ES-I3 (cell line): ENCODE measurements around the gene FSTL4.

ENCODE experiments used
- H3K36me3 ChIP-seq: 2 replicates; pipeline ENCODE4 v1.6.1; 2013; ENCODE audit warnings: mild to moderate bottlenecking, low read length, control low read depth, moderate library complexity; ENCODE audit not compliant: insufficient read depth
- H3K4me1 ChIP-seq: 2 replicates; pipeline ENCODE4 v1.6.1; 2013; ENCODE audit warnings: mild to moderate bottlenecking, control low read depth, low read length; ENCODE audit not compliant: insufficient read depth
- H3K9ac ChIP-seq: 2 replicates; pipeline ENCODE4 v1.6.1; 2013; ENCODE audit warnings: low read depth, mild to moderate bottlenecking, low read length, moderate library complexity
- H3K9me3 ChIP-seq: 2 replicates; pipeline ENCODE4 v1.6.1; 2013; ENCODE audit warnings: mild to moderate bottlenecking, low read length, moderate library complexity; ENCODE audit not compliant: control insufficient read depth, insufficient read depth

FSTL4 gene

GRCh38 chr5:133307275-133307674 is 305.1 kb downstream of the FSTL4 start:
- Histone ChIP-seq H3K9me3 (no peaks in the 10 kb centered on the region), H3K9ac (no peak overlapping the region), H3K4me1 (0 out of 2 replicates have a peak, but pooled peaks cover 3% of the 10 kb centered on the region), H3K36me3 (no peaks in the 10 kb centered on the region)

DNA sequence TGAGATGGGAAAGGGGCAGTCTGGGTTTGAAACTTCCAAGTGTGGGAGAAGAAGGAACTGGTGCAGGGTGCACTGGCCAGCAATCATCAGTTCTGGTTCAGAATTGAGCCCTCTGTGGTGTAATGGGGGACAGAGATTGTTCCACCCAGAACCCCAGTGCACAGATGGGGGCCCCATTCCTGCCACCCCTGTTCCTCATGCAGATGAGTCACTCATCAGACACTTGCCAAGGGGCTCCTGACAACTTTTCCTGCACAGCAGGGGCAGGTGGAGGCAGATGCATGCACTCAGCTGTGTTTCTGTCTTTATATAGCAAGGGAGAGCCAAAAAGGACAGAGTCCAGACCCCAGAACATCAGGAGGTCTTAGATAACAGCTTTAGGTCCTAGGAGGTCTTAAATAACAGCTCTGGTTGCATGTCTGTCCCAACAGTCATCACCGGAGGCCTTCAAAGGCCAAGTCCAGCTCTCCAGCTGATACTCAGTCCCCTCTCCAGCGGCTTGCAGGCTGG is 307.6 kb downstream of the FSTL4 start:
- Histone ChIP-seq H3K9ac (no peak overlapping the region), H3K36me3 (no peaks in the 10 kb centered on the region), H3K9me3 (no peaks in the 10 kb centered on the region), H3K4me1 (0 out of 2 replicates have a peak, but pooled peaks cover 3% of the 10 kb centered on the region)

DNA sequence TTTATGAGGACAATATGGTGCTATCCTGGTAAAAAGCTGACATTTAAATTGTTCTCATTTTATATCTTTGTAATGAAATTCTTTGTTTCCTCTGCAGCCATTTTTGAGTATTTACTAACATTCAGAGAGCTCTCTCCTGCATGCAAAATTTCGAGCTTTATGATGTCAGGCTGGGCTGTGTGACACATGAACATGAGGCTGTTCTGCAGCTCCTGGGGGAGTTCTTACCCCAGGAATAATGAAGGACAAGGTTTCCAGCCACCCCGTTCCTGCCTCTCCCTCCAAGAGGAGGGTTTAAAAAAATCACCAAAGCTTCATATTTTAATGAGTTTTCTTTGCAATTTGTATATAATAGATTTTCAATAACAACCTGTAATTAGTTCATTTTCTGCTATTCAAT is 308.2 kb downstream of the FSTL4 start:
- H3K36me3 ChIP-seq = no peaks in the 10 kb centered on the region
- H3K4me1 ChIP-seq = 0 out of 2 replicates have a peak, but pooled peaks cover 3% of the 10 kb centered on the region
- no peaks in the 10 kb centered on the region for H3K9me3 ChIP-seq
- H3K9ac ChIP-seq = no peak overlapping the region

GRCh38 chr5:133303298-133303697 is 309.0 kb downstream of the FSTL4 start:
- Histone ChIP-seq H3K9ac (no peak overlapping the region), H3K36me3 (no peaks in the 10 kb centered on the region), H3K9me3 (no peaks in the 10 kb centered on the region), H3K4me1 (0 out of 2 replicates have a peak, but pooled peaks cover 3% of the 10 kb centered on the region)

GRCh38 chr5:133299728-133300127 is 312.6 kb downstream of the FSTL4 start:
- Histone ChIP-seq H3K9ac (no peak overlapping the region), H3K4me1 (0 out of 2 replicates have a peak, but pooled peaks cover 1% of the 10 kb centered on the region), H3K9me3 (no peaks in the 10 kb centered on the region), H3K36me3 (no peaks in the 10 kb centered on the region)

DNA sequence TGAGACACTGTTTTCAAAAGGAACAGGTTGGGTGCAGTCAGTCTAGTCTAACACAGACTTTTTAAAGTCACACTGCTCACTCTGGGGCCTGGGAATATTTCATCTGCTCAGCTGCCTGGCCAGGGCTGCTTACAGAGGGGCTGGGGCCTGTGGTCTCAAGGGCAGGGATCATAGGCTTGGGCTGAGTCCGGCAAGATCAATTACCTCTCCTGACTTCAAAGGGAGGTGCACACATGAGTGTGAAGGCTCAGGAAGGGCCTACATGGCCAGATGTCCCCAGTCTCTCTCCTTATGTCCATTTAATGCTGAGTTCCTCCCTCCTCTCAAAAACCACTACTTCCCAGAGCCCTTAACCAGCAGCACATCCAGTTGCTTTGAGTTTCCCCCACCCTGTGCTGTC is 313.3 kb downstream of the FSTL4 start:
- no peaks in the 10 kb centered on the region for H3K36me3 ChIP-seq
- no peak overlapping the region for H3K9ac ChIP-seq
- no peaks in the 10 kb centered on the region for H3K4me1 ChIP-seq
- H3K9me3 ChIP-seq = no peaks in the 10 kb centered on the region

GRCh38 chr5:133298447-133298846 is 313.9 kb downstream of the FSTL4 start:
- H3K4me1 ChIP-seq = no peaks in the 10 kb centered on the region
- no peaks in the 10 kb centered on the region for H3K9me3 ChIP-seq
- no peaks in the 10 kb centered on the region for H3K36me3 ChIP-seq
- no peak overlapping the region for H3K9ac ChIP-seq

DNA sequence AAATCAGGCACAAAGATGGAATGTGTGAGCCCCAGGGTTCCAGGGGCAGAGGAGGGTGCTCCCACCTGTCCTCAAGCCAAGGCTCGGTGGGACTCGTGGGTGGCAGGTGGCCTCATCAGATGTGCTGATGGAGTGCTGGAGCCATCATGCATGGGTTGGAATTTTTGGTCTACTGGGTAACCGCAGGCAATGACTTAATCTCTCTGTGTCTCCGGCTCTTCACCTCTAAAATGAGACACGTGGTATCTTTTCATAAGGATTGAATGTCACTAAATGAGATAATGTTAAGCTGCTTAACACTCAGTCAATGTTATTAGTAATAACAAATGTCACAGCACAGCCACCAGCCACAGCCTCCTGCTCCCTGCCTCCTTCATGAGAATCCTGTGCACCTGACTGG is 315.0 kb downstream of the FSTL4 start:
- Histone ChIP-seq H3K9me3 (no peaks in the 10 kb centered on the region), H3K36me3 (no peaks in the 10 kb centered on the region)

DNA sequence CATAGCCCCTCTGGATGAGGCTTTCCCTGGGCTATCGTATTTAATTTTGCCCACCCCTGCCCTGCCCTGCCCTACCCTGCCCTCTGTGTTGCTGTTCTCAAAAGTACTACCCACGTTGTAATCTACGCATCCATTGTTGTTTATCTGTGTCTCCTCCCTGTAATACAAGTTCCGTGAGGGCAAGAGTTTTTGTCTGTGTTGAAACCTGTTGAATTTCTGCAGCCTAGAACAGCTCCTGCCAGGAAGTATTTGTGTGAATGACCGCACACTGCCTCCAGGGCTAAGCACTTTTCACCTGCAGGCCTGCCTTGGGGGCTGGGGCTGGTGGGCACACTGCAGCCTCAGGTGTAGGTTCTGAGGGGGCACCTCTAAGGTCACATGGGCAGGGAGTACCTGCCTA is 315.7 kb downstream of the FSTL4 start:
- H3K9me3 ChIP-seq = no peaks in the 10 kb centered on the region
- no peaks in the 10 kb centered on the region; the same call in 1 of the 2 replicates for H3K4me1 ChIP-seq
- H3K9ac ChIP-seq = no peak overlapping the region
- H3K36me3 ChIP-seq = no peaks in the 10 kb centered on the region

More for the DNA sequence above, 315.0 kb downstream of the FSTL4 start:
- Histone ChIP-seq H3K9ac (no peak overlapping the region), H3K4me1 (no peaks in the 10 kb centered on the region)

DNA sequence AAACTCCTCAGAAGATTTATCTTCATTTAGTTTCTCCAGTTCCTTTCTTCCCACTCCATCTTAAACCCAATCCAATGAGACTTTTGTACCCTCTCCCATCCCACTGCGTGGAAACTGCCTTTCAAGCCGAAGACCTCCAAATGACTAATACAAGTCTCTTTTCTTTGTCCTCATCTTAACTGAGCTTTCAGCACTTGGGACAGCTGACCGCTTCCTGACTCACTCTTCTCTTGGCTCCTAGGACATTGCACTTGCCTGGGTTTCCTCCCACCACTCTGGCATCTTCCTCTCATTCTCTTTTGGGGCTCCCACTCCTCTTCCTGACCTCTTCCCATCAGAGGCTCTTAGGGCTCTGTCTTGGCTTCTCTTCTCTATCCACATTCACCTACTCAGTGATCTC is 316.8 kb downstream of the FSTL4 start:
- Histone ChIP-seq H3K9ac (no peak overlapping the region), H3K9me3 (no peaks in the 10 kb centered on the region), H3K4me1 (no peaks in the 10 kb centered on the region; the same call in 1 of the 2 replicates), H3K36me3 (no peaks in the 10 kb centered on the region)

- Histone ChIP-seq H3K9ac (no peak overlapping the region), H3K36me3 (no peaks in the 10 kb centered on the region), H3K4me1 (no peaks in the 10 kb centered on the region; the same call in 1 of the 2 replicates), H3K9me3 (no peaks in the 10 kb centered on the region)
Observed at GRCh38 chr5:133294380-133294779, 318.0 kb downstream of the FSTL4 start.

GRCh38 chr5:133293960-133294359 is 318.4 kb downstream of the FSTL4 start:
- Histone ChIP-seq H3K9ac (no peak overlapping the region), H3K4me1 (no peaks in the 10 kb centered on the region; the same call in 1 of the 2 replicates), H3K36me3 (no peaks in the 10 kb centered on the region), H3K9me3 (no peaks in the 10 kb centered on the region)

DNA sequence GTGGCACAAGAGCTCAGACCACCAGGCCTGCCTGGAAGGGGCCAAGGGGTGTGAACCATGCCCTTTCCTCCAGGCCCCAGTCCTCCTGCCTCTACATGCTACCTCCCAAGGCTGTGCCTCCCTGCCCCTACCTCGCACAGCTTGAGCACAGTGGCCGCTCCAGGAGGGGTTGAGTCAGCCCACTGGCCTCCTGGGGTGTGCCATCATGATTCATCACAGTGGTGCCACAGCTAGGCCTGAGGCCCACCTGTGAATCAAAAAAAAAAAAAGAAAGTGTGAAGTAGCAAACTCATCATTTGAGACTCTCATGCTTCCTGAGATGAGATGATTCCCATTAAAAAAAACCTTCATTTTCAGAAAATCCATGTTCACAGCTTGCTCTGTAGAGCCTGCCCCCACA is 320.0 kb downstream of the FSTL4 start:
- H3K4me1 ChIP-seq = no peaks in the 10 kb centered on the region; the same call in 1 of the 2 replicates

DNA sequence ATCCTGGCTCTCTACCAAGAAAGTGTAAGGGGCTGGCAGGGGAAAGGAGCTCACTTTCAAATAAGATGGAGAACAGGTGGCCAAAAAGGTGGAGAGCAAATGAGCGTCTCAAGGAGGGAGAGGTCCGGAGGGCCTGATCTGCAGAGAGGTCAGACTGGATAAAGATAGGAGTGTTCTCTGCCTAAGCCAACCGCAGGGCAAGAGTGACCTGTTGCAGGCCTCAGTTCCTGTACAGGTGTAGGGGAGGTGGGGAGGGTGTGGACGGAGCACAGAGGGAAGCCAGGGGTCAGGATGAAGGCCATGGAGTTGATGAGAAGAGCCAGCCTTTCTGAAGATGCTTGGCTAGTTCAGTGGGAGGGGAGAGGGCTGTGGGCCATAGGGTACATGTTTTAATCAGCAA is 320.8 kb downstream of the FSTL4 start:
- no peak overlapping the region for H3K9ac ChIP-seq
- no peaks in the 10 kb centered on the region for H3K36me3 ChIP-seq
- no peaks in the 10 kb centered on the region for H3K9me3 ChIP-seq
- H3K4me1 ChIP-seq = no peaks in the 10 kb centered on the region; the same call in 1 of the 2 replicates

More for the DNA sequence above, 320.0 kb downstream of the FSTL4 start:
- H3K9me3 ChIP-seq = no peaks in the 10 kb centered on the region
- H3K36me3 ChIP-seq = no peaks in the 10 kb centered on the region
- no peak overlapping the region for H3K9ac ChIP-seq

DNA sequence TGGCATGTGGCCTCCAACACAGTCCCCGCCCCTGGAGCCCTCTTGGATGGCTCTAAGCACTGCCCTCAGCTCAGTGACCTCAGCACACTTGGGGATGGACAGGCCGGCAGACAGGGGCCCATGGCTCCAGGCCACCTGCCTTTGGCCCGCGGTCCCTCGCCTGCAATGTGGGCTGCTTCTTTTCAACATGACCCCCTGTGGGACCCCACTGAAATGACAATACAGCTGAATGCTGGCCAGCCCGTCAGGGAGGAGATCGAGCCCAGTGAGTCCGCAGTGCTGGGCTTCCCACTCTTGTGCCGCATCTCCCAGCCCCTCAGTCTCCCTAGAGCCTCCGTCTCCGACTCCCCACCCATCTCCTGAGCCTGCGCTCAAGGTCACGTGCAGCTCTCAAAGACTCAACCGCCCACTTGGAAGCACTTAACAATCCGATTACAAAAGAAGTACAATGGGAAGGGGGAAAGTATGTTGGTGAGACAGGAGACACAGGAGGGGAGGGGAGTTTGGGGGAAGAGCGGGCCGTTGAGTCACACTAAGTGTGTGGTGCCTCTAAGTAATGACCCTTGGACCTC is 321.6 kb downstream of the FSTL4 start:
- Histone ChIP-seq H3K36me3 (no peaks in the 10 kb centered on the region), H3K9me3 (no peaks in the 10 kb centered on the region), H3K9ac (no peak overlapping the region), H3K4me1 (no peaks in the 10 kb centered on the region; the same call in 1 of the 2 replicates)
